ENCODE results near the gene DYDC2.

DYDC2 gene

GRCh38 chr10:80365510-80365909, 8.9 kb downstream of the DYDC2 start:
- in situ Hi-C loops (cut with HindIII; ENCODE audit: low sequenced_read_pairs) = no loop called here

GRCh38 chr10:80371467-80371866, 14.9 kb downstream of the DYDC2 start:
- in situ Hi-C loops (cut with HindIII; ENCODE audit: low sequenced_read_pairs) = no loop called here

DNA sequence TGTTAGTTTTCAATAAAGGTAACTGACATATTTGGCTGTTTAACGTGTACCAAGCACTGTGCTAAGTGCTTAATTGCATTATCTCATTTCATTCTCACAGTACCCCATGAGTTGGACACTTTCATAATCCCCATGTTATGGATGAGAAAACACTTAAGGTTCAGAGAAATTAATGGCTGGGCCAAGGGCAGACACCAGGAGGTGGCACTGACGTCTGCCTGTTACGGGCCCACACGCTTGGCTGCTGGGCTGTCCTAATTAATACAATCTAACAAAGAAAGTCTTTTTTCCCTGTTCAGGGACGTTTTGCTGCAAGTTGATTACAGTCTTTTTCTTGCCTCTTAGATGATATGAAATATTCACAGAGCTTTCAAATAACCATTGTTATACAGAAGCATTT, 16.1 kb downstream of the DYDC2 start:
- in situ Hi-C loops (cut with HindIII; ENCODE audit: low sequenced_read_pairs) = no loop called here

- in situ Hi-C loops (cut with HindIII; ENCODE audit: low sequenced_read_pairs) = no loop called here
Observed at GRCh38 chr10:80373502-80373901, 16.9 kb downstream of the DYDC2 start.

GRCh38 chr10:80379701-80380100, 23.1 kb downstream of the DYDC2 start:
- in situ Hi-C loops (cut with HindIII; ENCODE audit: low sequenced_read_pairs) = no loop called here

DNA sequence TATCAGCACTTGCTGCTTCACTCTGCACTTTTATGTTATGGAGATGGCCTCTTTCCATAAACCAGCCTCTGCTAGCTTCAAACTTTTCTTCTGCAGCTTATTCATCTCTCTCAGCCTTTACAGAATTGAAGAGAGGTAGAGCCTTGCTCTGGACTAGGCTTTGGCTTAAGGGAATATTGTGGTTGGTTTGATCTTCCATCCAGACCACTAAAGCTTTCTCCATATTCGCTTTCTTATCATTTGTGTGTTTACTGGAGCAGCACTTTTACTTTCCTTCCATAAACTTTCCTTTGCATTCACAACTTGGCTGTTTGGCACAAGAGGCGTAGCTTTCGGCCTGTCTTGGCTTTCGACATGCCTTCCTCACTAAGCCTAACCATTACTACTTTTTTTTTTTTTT, 23.6 kb downstream of the DYDC2 start:
- in situ Hi-C loops (cut with HindIII; ENCODE audit: low sequenced_read_pairs) = no loop called here

GRCh38 chr10:80382989-80383388, 26.4 kb downstream of the DYDC2 start:
- in situ Hi-C loops (cut with HindIII; ENCODE audit: low sequenced_read_pairs) = no loop called here

DNA sequence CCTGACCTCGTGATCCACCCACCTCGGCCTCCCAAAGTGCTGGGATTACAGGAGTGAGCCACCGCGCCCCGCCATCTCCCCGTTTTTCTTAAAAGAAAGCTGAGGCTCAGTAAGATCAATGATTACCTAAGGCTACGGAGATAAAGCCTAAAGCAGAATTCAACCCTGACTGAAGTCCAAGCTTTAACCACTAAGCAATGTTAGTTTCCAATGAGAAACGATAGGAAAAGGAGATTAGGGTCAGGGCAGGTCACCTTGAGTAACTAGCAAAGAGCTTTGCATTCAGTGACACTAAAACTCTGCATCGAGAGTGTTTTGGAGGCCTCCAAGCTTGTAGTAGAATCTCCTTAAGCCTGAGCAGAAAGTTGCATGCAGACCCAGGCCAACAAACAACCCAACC, 34.2 kb downstream of the DYDC2 start:
- in situ Hi-C loops (cut with HindIII; ENCODE audit: low sequenced_read_pairs) = no loop called here

DNA sequence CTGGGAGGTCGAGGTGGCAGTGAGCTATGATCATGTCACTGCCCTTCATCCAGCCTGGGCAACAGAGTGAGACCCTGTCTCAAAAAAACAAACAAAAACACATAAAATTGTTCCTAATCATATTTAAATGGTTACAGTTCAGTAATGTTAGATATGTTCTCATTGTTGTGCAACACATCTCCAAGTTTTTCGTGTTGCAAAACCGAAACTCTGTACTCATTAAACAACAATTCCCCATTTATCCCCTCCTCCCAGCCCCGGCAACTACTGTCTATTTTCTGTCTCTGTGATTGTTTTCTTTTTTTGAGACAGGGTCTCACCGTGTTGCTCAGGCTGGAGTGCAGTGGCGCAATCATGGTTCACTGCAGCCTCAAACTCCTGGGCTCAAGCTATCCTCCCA, 35.7 kb downstream of the DYDC2 start:
- in situ Hi-C loops (cut with HindIII; ENCODE audit: low sequenced_read_pairs) = no loop called here

DNA sequence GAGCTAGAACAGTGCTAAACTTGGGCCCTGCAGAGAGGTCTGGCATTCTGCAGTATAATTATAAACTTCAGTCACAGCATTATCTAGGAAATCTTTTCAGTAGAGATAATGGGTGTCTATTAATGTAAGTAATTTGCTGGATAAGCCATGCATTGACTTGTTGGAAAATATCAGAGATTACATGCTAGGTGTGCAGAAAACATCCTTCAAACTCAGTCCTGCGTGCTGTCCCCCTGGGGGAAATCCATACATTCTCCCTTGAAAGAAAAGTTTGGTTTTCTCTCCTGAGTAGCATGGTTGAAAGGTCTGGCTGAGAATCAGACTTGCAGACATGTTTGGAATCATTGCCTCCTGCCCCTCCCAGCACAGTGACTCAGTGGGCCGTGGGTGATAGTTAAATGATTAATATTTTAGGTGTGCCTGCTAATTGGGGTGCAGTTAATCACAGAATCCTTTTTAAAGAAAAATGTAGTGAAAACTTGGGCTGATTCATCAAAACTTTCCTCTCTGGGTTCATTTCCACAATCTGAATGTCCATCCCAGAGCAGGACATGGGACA, 37.9 kb downstream of the DYDC2 start:
- in situ Hi-C loops (cut with HindIII; ENCODE audit: low sequenced_read_pairs) = no loop called here

GRCh38 chr10:80397014-80397413, 40.4 kb downstream of the DYDC2 start:
- in situ Hi-C loops (cut with HindIII; ENCODE audit: low sequenced_read_pairs) = no loop called here

- in situ Hi-C loops (cut with HindIII; ENCODE audit: low sequenced_read_pairs) = no loop called here
Observed at GRCh38 chr10:80400136-80400804, 43.7 kb downstream of the DYDC2 start.

- in situ Hi-C loops (cut with HindIII; ENCODE audit: low sequenced_read_pairs) = no loop called here
Observed at GRCh38 chr10:80405035-80405434, 48.5 kb downstream of the DYDC2 start.

GRCh38 chr10:80405626-80406025, 49.0 kb downstream of the DYDC2 start:
- in situ Hi-C loops (cut with HindIII; ENCODE audit: low sequenced_read_pairs) = no loop called here

- in situ Hi-C loops (cut with HindIII; ENCODE audit: low sequenced_read_pairs) = no loop called here
Observed at GRCh38 chr10:80406204-80406603, 49.6 kb downstream of the DYDC2 start.

GRCh38 chr10:80407812-80408241, 51.2 kb downstream of the DYDC2 start:
- in situ Hi-C loops (cut with HindIII; ENCODE audit: low sequenced_read_pairs) = no loop called here

DNA sequence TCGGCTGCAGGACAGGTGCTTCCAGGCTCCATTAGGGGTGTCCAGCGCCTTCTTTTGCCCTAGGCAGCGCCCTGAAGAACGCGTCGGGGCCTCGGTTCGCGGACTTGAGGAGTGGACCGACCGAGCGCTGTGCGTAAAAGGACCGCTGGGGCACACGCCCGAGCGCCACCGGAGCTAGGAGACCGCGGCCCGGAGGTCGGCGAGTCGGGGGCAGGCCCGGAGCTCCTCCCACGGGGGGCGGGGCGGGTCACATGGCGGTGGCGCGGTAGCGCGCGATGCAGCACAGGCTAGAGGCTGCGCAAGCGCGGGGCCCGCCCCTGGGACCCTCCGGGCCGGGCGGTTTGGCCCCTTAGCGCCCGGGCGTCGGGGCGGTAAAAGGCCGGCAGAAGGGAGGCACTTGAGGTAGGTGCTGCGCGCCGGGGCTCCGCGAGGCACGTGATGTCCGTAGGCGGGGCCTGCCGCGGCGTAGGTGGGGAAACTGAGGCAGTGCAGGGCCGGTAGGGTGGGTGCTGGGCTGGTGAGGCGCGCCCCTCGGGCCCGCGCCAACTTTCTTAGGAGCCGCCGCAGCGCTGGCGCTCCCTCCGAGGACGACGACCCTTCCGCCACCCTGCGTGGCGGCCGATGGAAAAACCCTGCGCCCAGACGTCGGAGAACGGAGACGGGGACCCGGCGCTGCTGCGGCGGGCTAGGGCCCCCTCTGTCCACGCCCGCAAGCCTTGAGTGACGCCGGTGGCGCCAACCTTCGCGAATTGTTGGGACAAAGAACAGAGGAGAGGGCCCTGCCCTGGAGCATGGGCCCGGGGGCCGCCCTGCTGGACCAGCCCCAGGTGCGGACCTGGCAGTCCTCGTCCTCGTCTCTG, 51.9 kb downstream of the DYDC2 start, which contains the start of gene PRXL2A:
TSS of gene PRXL2A (plus strand) at position 310 of the 860 bp plus-strand sequence. CDS start 11,917 bp downstream, outside the sequence.
- in situ Hi-C loops (cut with HindIII; ENCODE audit: low sequenced_read_pairs) = no loop called here

DNA sequence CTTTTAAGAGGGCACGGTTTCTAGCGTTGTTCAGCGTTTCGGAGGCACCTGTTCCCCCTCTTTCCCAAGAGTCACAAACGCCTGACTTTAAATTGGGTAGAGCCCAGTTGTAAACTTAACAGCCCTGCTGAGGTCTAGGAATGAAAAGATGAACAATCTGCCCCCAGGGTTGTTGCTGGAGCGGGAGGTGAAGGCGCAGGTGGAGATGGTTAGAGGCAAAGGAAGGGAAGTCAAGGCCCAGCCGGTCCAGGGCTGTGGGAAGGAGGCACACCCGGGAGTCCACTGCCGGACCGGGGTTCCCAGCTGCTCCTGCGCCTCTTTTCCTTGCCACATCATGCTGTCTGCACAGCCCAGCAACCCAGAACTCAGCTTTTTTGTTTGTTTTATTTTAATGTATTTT, 52.5 kb downstream of the DYDC2 start:
- in situ Hi-C loops (cut with HindIII; ENCODE audit: low sequenced_read_pairs) = no loop called here

DNA sequence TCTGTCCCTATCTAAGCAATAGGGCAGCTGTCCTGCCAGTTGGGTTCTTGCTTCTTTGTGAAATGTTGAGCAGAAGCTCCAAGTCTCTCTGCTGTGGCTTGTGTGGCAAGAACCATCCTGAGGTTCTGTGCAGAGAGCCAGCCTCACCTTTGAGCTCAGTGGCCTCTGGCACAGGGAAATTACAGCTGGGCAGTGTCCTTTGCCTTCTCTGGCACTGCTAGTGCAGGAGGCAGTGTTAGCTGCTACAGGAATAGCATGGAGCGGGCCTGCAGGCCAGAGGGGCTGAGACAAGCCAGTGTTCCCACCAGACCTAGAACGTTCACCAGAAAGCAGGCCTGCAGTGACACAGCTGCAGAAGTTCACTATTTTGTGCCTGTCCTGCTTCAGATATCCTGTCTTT, 53.5 kb downstream of the DYDC2 start:
- in situ Hi-C loops (cut with HindIII; ENCODE audit: low sequenced_read_pairs) = no loop called here

DNA sequence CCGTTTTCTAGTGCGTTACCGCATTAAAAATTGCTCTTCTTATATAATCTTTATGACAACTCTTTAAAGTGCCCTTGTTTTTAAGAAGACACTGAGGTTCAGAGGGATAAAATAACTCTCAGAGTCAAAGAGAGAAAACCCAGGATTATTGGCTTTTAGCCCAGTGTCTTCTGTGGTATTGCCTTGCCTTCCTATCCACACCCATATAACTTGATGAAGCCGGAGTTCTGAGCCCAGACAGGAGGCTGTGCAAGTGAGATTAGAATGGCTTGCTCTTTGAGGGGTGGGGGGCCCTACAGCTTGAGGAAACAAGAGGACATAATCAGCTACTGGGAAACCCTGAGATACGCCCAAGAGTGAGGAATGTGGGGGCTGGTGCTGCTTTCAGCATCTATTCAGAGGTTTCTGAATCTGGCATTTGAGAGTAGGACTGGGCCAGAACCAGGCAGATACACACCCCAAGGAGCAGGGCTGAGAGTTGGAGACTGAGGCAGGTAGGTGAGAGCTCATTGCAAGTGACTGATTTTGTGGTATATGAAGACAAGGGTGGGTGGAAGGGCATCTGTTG, 54.1 kb downstream of the DYDC2 start:
- in situ Hi-C loops (cut with HindIII; ENCODE audit: low sequenced_read_pairs) = no loop called here

GRCh38 chr10:80411267-80411668, 54.7 kb downstream of the DYDC2 start:
- in situ Hi-C loops (cut with HindIII; ENCODE audit: low sequenced_read_pairs) = no loop called here

All from DLD1 (cell line).